HEK293 (cell line): ENCODE data around the gene CLDN6.

Experiments used
- CTCF ChIA-PET: fragments of 350-600 bp; formaldehyde crosslinking; extraction: SDS; loops from one replicate; lab custom pipeline; 2021; ENCODE audit warnings: antibody characterized with exemption; lab: Yijun Ruan, JAX
- POLR2A ChIA-PET: fragments of 300-600 bp; formaldehyde crosslinking; extraction: SDS; loops from one replicate; lab custom pipeline; 2020; ENCODE audit warnings: antibody characterized with exemption, inconsistent platforms; lab: Yijun Ruan, JAX
- H3K27ac ChIP-seq: fragments of 200-500 bp; sonication (Bioruptor generic); 2 replicates; pipeline ENCODE4 v1.5.1; 2014; ENCODE audit warnings: low read depth, low read length, control low read depth, inconsistent platforms; ENCODE audit errors: extremely low read depth
- H3K36me3 ChIP-seq, 2 experiments: fragments of 200-500 bp in 1 of 2; sonication (Bioruptor generic) in 1 of 2; 1 replicate in 1 of 2; 2 replicates in 1 of 2; pipeline ENCODE4 v1.5.1; 2014 to 2017; ENCODE audit warnings: inconsistent platforms in 2 of 2, low read length in 2 of 2; ENCODE audit not compliant: control insufficient read depth in 2 of 2, insufficient read depth in 1 of 2
- H3K4me1 ChIP-seq: fragments of 200-500 bp; sonication (Bioruptor generic); 2 replicates; pipeline ENCODE4 v1.5.1; 2014; ENCODE audit warnings: mild to moderate bottlenecking, low read length, inconsistent platforms; ENCODE audit not compliant: control insufficient read depth, insufficient read depth
- H3K4me3 ChIP-seq: 2 replicates; pipeline ENCODE4 v1.5.1; 2011; ENCODE audit warnings: low read depth, mild to moderate bottlenecking, control low read depth, low read length, moderate library complexity
- H3K9me3 ChIP-seq: fragments of 200-500 bp; sonication (Bioruptor generic); 2 replicates; pipeline ENCODE4 v1.5.1; 2014; ENCODE audit warnings: low read depth, low read length, inconsistent platforms; ENCODE audit not compliant: control insufficient read depth, insufficient read depth
- IKZF3 ChIP-seq: fragments of 450-650 bp; IDR thresholded peaks from 2 replicates; pipeline ENCODE4 v1.5.0; 2018; ENCODE audit warnings: missing biosample characterization, mild to moderate bottlenecking, missing genetic modification characterization, moderate library complexity
- KLF7 ChIP-seq: fragments of 450-650 bp; formaldehyde crosslinking; IDR thresholded peaks from 2 replicates; pipeline ENCODE4 v1.5.1; 2016; ENCODE audit warnings: missing biosample characterization, missing genetic modification characterization, borderline replicate concordance
- PRDM1 ChIP-seq: fragments of 450-650 bp; formaldehyde crosslinking; IDR thresholded peaks from 2 replicates; pipeline ENCODE4; 2016; ENCODE audit warnings: missing biosample characterization, missing genetic modification characterization
- PRDM6 ChIP-seq: fragments of 450-650 bp; formaldehyde crosslinking; IDR thresholded peaks from 2 replicates; pipeline ENCODE4 v1.5.1; 2017; ENCODE audit warnings: missing biosample characterization, missing genetic modification characterization
- SCRT1 ChIP-seq: fragments of 450-650 bp; formaldehyde crosslinking; IDR thresholded peaks from 2 replicates; pipeline ENCODE4 v1.5.1; 2016; ENCODE audit warnings: missing biosample characterization, missing genetic modification characterization, borderline replicate concordance
- TCF7L2 ChIP-seq: IDR thresholded peaks from 2 replicates; pipeline ENCODE4 v1.6.1; 2011; ENCODE audit warnings: low read depth, mild to moderate bottlenecking, inconsistent platforms, low read length, moderate library complexity, borderline replicate concordance
- YY2 ChIP-seq: fragments of 450-650 bp; formaldehyde crosslinking; IDR thresholded peaks from 2 replicates; pipeline ENCODE4 v1.5.1; 2016; ENCODE audit warnings: missing biosample characterization, missing genetic modification characterization
- ZBTB20 ChIP-seq: fragments of 450-650 bp; formaldehyde crosslinking; IDR thresholded peaks from 2 replicates; pipeline ENCODE4 v1.5.1; 2016; ENCODE audit warnings: missing biosample characterization, missing genetic modification characterization
- ZBTB7A ChIP-seq: fragments of 450-650 bp; formaldehyde crosslinking; IDR thresholded peaks from 2 replicates; pipeline ENCODE4 v1.5.1; 2016; ENCODE audit warnings: low read depth, missing biosample characterization, missing genetic modification characterization
- ZNF10 ChIP-seq: fragments of 450-650 bp; formaldehyde crosslinking; IDR thresholded peaks from 2 replicates; pipeline ENCODE4 v1.5.1; 2017; ENCODE audit warnings: missing biosample characterization, missing genetic modification characterization
- ZNF114 ChIP-seq: fragments of 450-650 bp; formaldehyde crosslinking; IDR thresholded peaks from 2 replicates; pipeline ENCODE4 v1.5.0; 2017; ENCODE audit warnings: missing biosample characterization, missing genetic modification characterization
- ZNF148 ChIP-seq: fragments of 450-650 bp; formaldehyde crosslinking; IDR thresholded peaks from 2 replicates; pipeline ENCODE4 v1.5.0; 2017; ENCODE audit warnings: missing biosample characterization, missing genetic modification characterization, borderline replicate concordance
- ZNF221 ChIP-seq: fragments of 450-650 bp; formaldehyde crosslinking; IDR thresholded peaks from 2 replicates; pipeline ENCODE4 v1.5.1; 2017; ENCODE audit warnings: missing biosample characterization, missing genetic modification characterization, borderline replicate concordance
- ZNF23 ChIP-seq: fragments of 450-650 bp; formaldehyde crosslinking; IDR thresholded peaks from 2 replicates; pipeline ENCODE4 v1.5.1; 2016; ENCODE audit warnings: missing biosample characterization, missing genetic modification characterization, borderline replicate concordance
- ZNF280D ChIP-seq: fragments of 450-650 bp; formaldehyde crosslinking; IDR thresholded peaks from 2 replicates; pipeline ENCODE4 v1.5.1; 2016; ENCODE audit warnings: missing biosample characterization, missing genetic modification characterization
- ZNF416 ChIP-seq: fragments of 450-650 bp; formaldehyde crosslinking; IDR thresholded peaks from 2 replicates; pipeline ENCODE4 v1.5.1; 2016; ENCODE audit warnings: missing biosample characterization, missing genetic modification characterization
- ZNF48 ChIP-seq: fragments of 450-650 bp; formaldehyde crosslinking; IDR thresholded peaks from 2 replicates; pipeline ENCODE4 v1.5.1; 2016; ENCODE audit warnings: missing biosample characterization, missing genetic modification characterization
- ZNF548 ChIP-seq: fragments of 450-650 bp; formaldehyde crosslinking; IDR thresholded peaks from 2 replicates; pipeline ENCODE4 v1.5.1; 2016; ENCODE audit warnings: missing biosample characterization, missing genetic modification characterization
- ZNF585B ChIP-seq: fragments of 450-650 bp; formaldehyde crosslinking; IDR thresholded peaks from 2 replicates; pipeline ENCODE4 v1.5.1; 2016; ENCODE audit warnings: missing biosample characterization, missing genetic modification characterization
- ZNF629 ChIP-seq: fragments of 450-650 bp; formaldehyde crosslinking; IDR thresholded peaks from 2 replicates; pipeline ENCODE4 v1.5.1; 2017; ENCODE audit warnings: missing biosample characterization, missing genetic modification characterization
- ZNF776 ChIP-seq: fragments of 450-650 bp; formaldehyde crosslinking; IDR thresholded peaks from 2 replicates; pipeline ENCODE4 v1.5.0; 2017; ENCODE audit warnings: missing biosample characterization, missing genetic modification characterization, borderline replicate concordance
- TF ChIP-seq, protein P1 (sequence below): sonication (generic); formaldehyde crosslinking; IDR thresholded peaks from 2 replicates; pipeline ENCODE4 v1.8.1; 2022; ENCODE audit warnings: mild to moderate bottlenecking, moderate library complexity, missing genetic modification reagents
- TF ChIP-seq, protein P2 (sequence below): fragments of 450-650 bp; formaldehyde crosslinking; IDR thresholded peaks from 2 replicates; pipeline ENCODE4 v1.5.1; 2016; ENCODE audit warnings: missing biosample characterization, missing genetic modification characterization

CLDN6 gene

DNA sequence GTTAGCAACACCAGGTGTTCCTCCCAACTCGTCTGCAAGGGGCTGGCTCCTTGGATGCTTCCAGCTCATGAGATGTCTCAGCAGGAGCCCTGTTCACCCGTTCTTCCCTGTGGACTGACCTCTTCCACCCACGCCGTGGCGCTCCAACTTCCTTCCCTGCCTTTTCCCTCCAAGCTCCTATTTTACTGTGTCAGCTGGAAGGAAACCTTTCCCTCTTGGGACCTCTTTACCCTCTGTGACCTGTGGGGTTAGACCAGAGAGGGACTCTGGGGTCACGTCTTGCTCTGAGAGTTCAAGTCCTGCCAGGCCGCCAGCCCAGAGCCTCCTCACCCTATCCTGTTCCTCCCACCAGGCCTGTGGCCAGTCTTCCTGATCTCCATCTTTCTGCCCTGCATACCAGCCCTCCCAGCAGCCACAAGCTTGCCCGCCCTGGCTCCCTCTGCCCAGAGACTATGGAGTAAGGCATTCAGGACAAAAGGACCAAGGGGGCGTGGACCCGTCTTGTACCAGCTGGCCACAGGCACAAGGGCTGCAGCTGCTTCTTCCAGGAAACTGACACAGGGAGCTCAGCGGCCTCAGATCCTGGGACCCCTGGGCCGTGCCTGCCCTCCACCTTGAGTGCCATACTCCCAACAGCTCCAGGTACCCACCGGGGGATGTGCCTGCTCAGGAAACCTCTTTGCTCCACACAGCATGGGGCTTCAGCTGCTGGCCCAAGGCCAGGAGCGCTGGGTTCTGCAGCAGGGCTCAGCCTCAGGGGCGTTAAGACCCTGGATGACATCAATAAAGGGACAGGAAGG lies 45.8 kb downstream of the CLDN6 start (continued):
- TF ChIP-seq ZNF416 (tag by site-specific recombination): no peak
- TF ChIP-seq PRDM6 (tag by site-specific recombination): no peak
- no peak for TF ChIP-seq KLF7 (tag by site-specific recombination)
- no peak for TF ChIP-seq TCF7L2
- no peak for TF ChIP-seq ZNF280D (tag by site-specific recombination)
- no peak for TF ChIP-seq SCRT1 (tag by site-specific recombination)
- TF ChIP-seq ZNF629 (tag by site-specific recombination): peak; percentile 20; the same call in 1 of the 2 replicates
- no peak for TF ChIP-seq ZNF548 (tag by site-specific recombination)
- no peak for TF ChIP-seq ZNF114 (tag by site-specific recombination)
- no peak for TF ChIP-seq ZNF585B
- no peak for TF ChIP-seq PRDM1 (tag by site-specific recombination)
- TF ChIP-seq ZNF48 (tag by site-specific recombination): no peak

DNA sequence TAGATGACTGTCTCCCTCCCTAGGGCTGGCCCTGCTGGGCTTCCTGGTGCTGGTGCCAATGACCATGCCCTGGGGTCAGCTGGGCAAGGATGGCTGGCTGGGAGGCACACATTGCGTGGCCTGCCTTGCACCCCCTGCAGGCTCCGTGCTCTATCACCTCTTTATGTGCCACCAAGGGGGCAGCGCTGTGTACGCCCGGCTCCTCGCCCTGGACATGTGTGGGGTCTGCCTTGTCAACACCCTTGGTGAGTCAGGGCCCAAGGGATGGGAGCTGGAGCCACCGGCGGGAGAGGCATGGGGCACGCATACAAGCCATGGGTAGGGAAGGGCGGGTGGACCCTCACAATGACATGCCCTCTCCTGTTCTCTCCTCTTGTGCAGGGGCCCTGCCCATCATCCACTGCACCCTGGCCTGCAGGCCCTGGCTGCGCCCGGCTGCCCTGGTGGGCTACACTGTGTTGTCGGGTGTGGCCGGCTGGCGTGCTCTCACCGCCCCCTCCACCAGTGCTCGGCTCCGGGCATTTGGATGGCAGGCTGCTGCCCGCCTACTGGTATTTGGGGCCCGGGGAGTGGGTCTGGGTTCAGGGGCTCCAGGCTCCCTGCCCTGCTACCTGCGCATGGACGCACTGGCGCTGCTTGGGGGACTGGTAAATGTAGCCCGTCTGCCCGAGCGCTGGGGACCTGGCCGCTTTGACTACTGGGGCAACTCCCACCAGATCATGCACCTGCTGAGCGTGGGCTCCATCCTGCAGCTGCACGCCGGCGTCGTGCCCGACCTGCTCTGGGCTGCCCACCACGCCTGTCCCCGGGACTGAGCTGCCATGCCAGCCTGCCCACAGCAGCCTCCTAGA lies 46.6 kb downstream of the CLDN6 start:
- H3K27ac ChIP-seq: no peak overlapping the region
- H3K4me1 ChIP-seq: peaks cover 9% of the 10 kb centered on the region
- ChIA-PET CTCF (interaction anchor here (0.7 to 1.7 kb wide), 2 partner anchors 10 to 57 kb away, joined by 3 to 6 read pairs; no protein-coding TSS in a partner anchor), POLR2A (interaction anchor here (0.6 to 2.5 kb wide), 4 partner anchors 9 to 50 kb away, joined by 3 to 19 read pairs (median 11); partner anchors contain the start of genes HCFC1R1, PKMYT1 and TNFRSF12A)
- peaks cover 0 to 56% of the 10 kb centered on the region in 2 experiments; a peak in 1 of 3 replicates for H3K36me3 ChIP-seq
- H3K9me3 ChIP-seq: no peaks in the 10 kb centered on the region
- H3K4me3 ChIP-seq: no peak overlapping the region
- peak; percentile 28; the same call in 1 of the 2 replicates for TF ChIP-seq ZBTB20 (tag by site-specific recombination)
- no peak for TF ChIP-seq IKZF3 (tag by site-specific recombination)
- TF ChIP-seq ZNF10 (tag by site-specific recombination): peak; percentile 88
- TF ChIP-seq, protein P1, sequence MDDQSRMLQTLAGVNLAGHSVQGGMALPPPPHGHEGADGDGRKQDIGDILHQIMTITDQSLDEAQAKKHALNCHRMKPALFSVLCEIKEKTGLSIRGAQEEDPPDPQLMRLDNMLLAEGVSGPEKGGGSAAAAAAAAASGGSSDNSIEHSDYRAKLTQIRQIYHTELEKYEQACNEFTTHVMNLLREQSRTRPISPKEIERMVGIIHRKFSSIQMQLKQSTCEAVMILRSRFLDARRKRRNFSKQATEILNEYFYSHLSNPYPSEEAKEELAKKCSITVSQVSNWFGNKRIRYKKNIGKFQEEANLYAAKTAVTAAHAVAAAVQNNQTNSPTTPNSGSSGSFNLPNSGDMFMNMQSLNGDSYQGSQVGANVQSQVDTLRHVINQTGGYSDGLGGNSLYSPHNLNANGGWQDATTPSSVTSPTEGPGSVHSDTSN (CRISPR knock-in tag): 0 out of 2 replicates have a peak, but pooled peaks have one; percentile 24
- no peak for TF ChIP-seq ZNF148 (tag by site-specific recombination)
- TF ChIP-seq ZBTB7A (tag by site-specific recombination): no peak
- TF ChIP-seq ZNF23 (tag by site-specific recombination): no peak
- no peak for TF ChIP-seq ZNF221 (tag by site-specific recombination)
- no peak for TF ChIP-seq YY2 (tag by site-specific recombination)
- TF ChIP-seq, protein P2, sequence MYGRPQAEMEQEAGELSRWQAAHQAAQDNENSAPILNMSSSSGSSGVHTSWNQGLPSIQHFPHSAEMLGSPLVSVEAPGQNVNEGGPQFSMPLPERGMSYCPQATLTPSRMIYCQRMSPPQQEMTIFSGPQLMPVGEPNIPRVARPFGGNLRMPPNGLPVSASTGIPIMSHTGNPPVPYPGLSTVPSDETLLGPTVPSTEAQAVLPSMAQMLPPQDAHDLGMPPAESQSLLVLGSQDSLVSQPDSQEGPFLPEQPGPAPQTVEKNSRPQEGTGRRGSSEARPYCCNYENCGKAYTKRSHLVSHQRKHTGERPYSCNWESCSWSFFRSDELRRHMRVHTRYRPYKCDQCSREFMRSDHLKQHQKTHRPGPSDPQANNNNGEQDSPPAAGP (tag by site-specific recombination): peak; percentile 93; the same call in 1 of the 2 replicates
- no peak for TF ChIP-seq ZNF776 (tag by site-specific recombination)
